Adrenal gland (tissue), 5 donors: ENCODE results near the gene EPHB6.

Experiments
- POLR2A ChIP-seq, 2 donors: fragments of 450-650 bp; IDR thresholded peaks; one replicate each; pipeline ENCODE4 v1.6.1; 2017; ENCODE audit warnings: antibody characterized with exemption in 2 of 2, mild to moderate bottlenecking in 2 of 2, moderate library complexity in 1 of 2
- TF ChIP-seq, protein P1 (sequence below), 6 experiments: fragments of 450-650 bp in 4 of 6; fragments of 200-600 bp in 2 of 6; sonication (generic) in 1 of 6; IDR thresholded peaks; 1 replicate in 5 of 6; 2 replicates in 1 of 6; pipeline versions ENCODE4 v1.5.1 to v1.8.0; 2016 to 2021; ENCODE audit warnings: antibody characterized with exemption in 6 of 6, mild to moderate bottlenecking in 2 of 6, moderate library complexity in 1 of 6
- donor health status: DM: no; HTN: no; CAD: no.

DNA sequence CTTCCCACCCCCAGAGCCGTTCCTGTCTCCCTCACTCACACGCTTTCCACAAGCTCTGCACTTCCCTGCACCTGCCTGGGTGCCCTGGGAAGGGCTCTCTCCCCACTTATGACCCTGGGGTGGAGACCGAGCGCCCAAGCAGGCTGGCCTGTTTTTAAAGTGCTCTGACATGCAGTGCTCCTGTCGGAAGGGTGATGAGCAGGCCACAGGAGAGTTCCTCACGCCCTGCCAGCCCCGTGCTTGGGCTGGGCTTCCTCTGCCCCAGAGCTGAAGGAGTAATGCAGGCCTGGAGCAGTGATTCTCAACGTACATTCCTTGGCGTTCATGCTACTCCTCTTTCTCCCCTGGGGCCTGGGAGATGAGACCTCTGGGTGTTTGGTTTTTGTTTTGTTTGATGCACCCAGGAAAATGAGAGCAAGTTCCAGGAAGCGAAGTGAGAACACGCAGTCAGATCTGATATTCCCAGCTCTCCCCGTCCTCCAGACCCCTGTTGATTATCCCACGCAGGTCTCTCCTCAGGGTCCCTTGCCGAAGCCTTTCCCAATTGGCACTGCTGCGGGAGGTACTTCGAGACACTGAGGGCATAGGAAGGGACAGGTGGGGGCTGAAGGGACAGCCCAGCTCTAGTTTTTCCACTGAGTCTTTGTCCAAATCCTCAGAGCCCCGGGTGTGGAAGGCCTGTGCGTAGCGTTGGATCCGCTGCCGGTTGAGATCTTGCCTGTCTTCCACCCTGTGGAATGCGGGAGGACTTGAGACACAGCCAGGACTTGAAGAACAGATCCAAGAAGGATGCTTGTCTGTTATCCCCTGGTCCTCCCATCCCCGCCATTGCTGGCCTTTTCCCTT is 16.6 kb downstream of the EPHB6 start:
- TF ChIP-seq, protein P1, sequence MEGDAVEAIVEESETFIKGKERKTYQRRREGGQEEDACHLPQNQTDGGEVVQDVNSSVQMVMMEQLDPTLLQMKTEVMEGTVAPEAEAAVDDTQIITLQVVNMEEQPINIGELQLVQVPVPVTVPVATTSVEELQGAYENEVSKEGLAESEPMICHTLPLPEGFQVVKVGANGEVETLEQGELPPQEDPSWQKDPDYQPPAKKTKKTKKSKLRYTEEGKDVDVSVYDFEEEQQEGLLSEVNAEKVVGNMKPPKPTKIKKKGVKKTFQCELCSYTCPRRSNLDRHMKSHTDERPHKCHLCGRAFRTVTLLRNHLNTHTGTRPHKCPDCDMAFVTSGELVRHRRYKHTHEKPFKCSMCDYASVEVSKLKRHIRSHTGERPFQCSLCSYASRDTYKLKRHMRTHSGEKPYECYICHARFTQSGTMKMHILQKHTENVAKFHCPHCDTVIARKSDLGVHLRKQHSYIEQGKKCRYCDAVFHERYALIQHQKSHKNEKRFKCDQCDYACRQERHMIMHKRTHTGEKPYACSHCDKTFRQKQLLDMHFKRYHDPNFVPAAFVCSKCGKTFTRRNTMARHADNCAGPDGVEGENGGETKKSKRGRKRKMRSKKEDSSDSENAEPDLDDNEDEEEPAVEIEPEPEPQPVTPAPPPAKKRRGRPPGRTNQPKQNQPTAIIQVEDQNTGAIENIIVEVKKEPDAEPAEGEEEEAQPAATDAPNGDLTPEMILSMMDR (IDR thresholded peaks at IDR 0.05), result no peak
- no peak for TF ChIP-seq POLR2A (IDR thresholded peaks at IDR 0.05)
